Peyer's patch (tissue), 4 donors: ENCODE data around the gene UNC13C. TPM values are rescaled to one million over a fixed set of nuclear protein-coding genes. Genes with fewer than 3 reads are reported as not detected.

Experiments
- DNase-seq, 3 donors: peaks; one replicate each; pipeline ENCODE4 v3.0.0-alpha.2; 2017 to 2019
- H3K27ac ChIP-seq, 4 donors: fragments of 200-600 bp; sonication (generic); one replicate each; pipeline ENCODE4 v1.5.1; 2016 to 2019
- H3K27me3 ChIP-seq, 2 donors: fragments of 200-600 bp; sonication (generic); one replicate each; pipeline ENCODE4 v1.5.1; 2019
- H3K36me3 ChIP-seq, 3 donors: fragments of 200-600 bp; sonication (generic); one replicate each; pipeline ENCODE4 v1.5.1; 2016 to 2019
- H3K4me1 ChIP-seq, 4 donors: fragments of 200-600 bp; sonication (generic); one replicate each; pipeline ENCODE4 v1.5.1; 2016 to 2019
- H3K4me3 ChIP-seq, 4 donors: fragments of 200-600 bp; sonication (generic); 1 replicate in 3 of 4; 2 replicates in 1 of 4; pipeline ENCODE4 v1.5.1; 2016 to 2019; ENCODE audit warnings: mild to moderate bottlenecking in 1 of 4
- H3K9me3 ChIP-seq, 4 donors: fragments of 200-600 bp; sonication (generic); one replicate each; pipeline ENCODE4 v1.5.1; 2016 to 2019; ENCODE audit warnings: mild to moderate bottlenecking in 1 of 4
- CTCF ChIP-seq, 6 experiments: fragments of 450-650 bp in 4 of 6; fragments of 200-600 bp in 2 of 6; sonication (generic) in 1 of 6; IDR thresholded peaks; one replicate each; pipeline ENCODE4 v1.5.1; 2017 to 2019; ENCODE audit warnings: antibody characterized with exemption in 6 of 6, mild to moderate bottlenecking in 3 of 6, moderate library complexity in 1 of 6
- POLR2A ChIP-seq, 2 donors: fragments of 450-650 bp; IDR thresholded peaks; one replicate each; pipeline ENCODE4 v1.5.1; 2017; ENCODE audit warnings: antibody characterized with exemption in 2 of 2, mild to moderate bottlenecking in 2 of 2, moderate library complexity in 2 of 2
- total RNA-seq, 4 donors: library from RNA; depleted of rRNA; stranded (reverse); fragments of >200 nt; gene quantifications; one replicate each; pipeline ENCODE4 v1.1.0, GENCODE V29; 2016

The UNC13C gene
- total RNA-seq, 4 donors from 2014 or later, result under 0.01 to 3.3 (median 0.35) TPM

- Histone ChIP-seq H3K4me1 (no peaks in the 10 kb centered on the region), H3K4me3 (no peak overlapping the region), H3K9me3 (no peaks in the 10 kb centered on the region), H3K27me3 (no peaks in the 10 kb centered on the region), H3K27ac (no peak overlapping the region), H3K36me3 (no peaks in the 10 kb centered on the region)
- no peak for TF ChIP-seq POLR2A (IDR thresholded peaks at IDR 0.05)
- TF ChIP-seq CTCF (IDR thresholded peaks at IDR 0.05), result no peak
- no peak for DNase-seq
Measured at GRCh38 chr15:53963801-53964200, 14.4 kb upstream of the UNC13C start.

GRCh38 chr15:53974121-53974520, 4.1 kb upstream of the UNC13C start:
- H3K36me3 ChIP-seq, result no peaks in the 10 kb centered on the region
- H3K9me3 ChIP-seq, result no peaks in the 10 kb centered on the region
- no peak for DNase-seq
- no peak overlapping the region for H3K4me3 ChIP-seq
- no peaks in the 10 kb centered on the region for H3K27me3 ChIP-seq
- TF ChIP-seq CTCF (IDR thresholded peaks at IDR 0.05), result no peak
- no peak for TF ChIP-seq POLR2A (IDR thresholded peaks at IDR 0.05)
- no peak overlapping the region for H3K27ac ChIP-seq
- H3K4me1 ChIP-seq, result no peaks in the 10 kb centered on the region

- TF ChIP-seq CTCF (IDR thresholded peaks at IDR 0.05), result no peak
- TF ChIP-seq POLR2A (IDR thresholded peaks at IDR 0.05), result no peak
- Histone ChIP-seq H3K9me3 (no peaks in the 10 kb centered on the region), H3K36me3 (no peaks in the 10 kb centered on the region), H3K4me1 (no peaks in the 10 kb centered on the region), H3K27ac (no peak overlapping the region), H3K4me3 (no peak overlapping the region), H3K27me3 (no peaks in the 10 kb centered on the region)
- no peak for DNase-seq
Measured at GRCh38 chr15:53974813-53975212, 3.4 kb upstream of the UNC13C start.

GRCh38 chr15:53976844-53977392, 1.3 kb upstream of the UNC13C start:
- no peak overlapping the region for H3K27ac ChIP-seq
- H3K9me3 ChIP-seq, result no peaks in the 10 kb centered on the region
- no peaks in the 10 kb centered on the region for H3K27me3 ChIP-seq
- no peaks in the 10 kb centered on the region for H3K4me1 ChIP-seq
- H3K4me3 ChIP-seq, result no peak overlapping the region
- DNase-seq, result no peak
- H3K36me3 ChIP-seq, result no peaks in the 10 kb centered on the region
- no peak for TF ChIP-seq CTCF (IDR thresholded peaks at IDR 0.05)
- no peak for TF ChIP-seq POLR2A (IDR thresholded peaks at IDR 0.05)

- H3K27ac ChIP-seq, result no peak overlapping the region
- H3K9me3 ChIP-seq, result no peaks in the 10 kb centered on the region
- peak overlapping the region in 1 of 4 donors; percentile 35 for H3K4me3 ChIP-seq
- H3K4me1 ChIP-seq, result no peaks in the 10 kb centered on the region
- H3K36me3 ChIP-seq, result no peaks in the 10 kb centered on the region
- no peaks in the 10 kb centered on the region for H3K27me3 ChIP-seq
- no peak for DNase-seq
- TF ChIP-seq POLR2A (IDR thresholded peaks at IDR 0.05) (no peak), CTCF (IDR thresholded peaks at IDR 0.05) (no peak)
Measured at GRCh38 chr15:53979051-53979788, 979 bp downstream of the UNC13C start.
